Naive thymus-derived CD4-positive, alpha-beta T cell (primary cell): Measurements from ENCODE around the gene ABHD16A. TPM values are rescaled to one million over a fixed set of nuclear protein-coding genes. Genes with fewer than 3 reads are reported as not detected.

Experiments
- ATAC-seq: fragments of 150-1000 bp; cut with Tn5 transposase; 2 replicates; pipeline ENCODE4 v1.10.0; 2021; ENCODE audit warnings: mild to moderate bottlenecking, moderate library complexity
- CTCF ChIA-PET: fragments of 350-600 bp; sonication (Branson Sonifier 250); formaldehyde crosslinking; loops from one replicate; lab custom pipeline; 2021; ENCODE audit warnings: antibody characterized with exemption; lab: Charles Lee
- POLR2A ChIA-PET: fragments of 350-600 bp; sonication (Branson Sonifier 250); formaldehyde crosslinking; loops from one replicate; lab custom pipeline; 2021; ENCODE audit warnings: antibody characterized with exemption, inconsistent platforms; lab: Charles Lee
- DNase-seq, 9 donors: peaks; one replicate each; pipeline versions ENCODE4 v3.0.0 to v3.0.0-alpha.2; 2020 to 2022; ENCODE audit warnings: mixed read lengths in 1 of 9
- H3K27ac ChIP-seq: one replicate; pipeline ENCODE4 v1.7.0; 2013; ENCODE audit warnings: mild to moderate bottlenecking, low read depth, low read length, moderate library complexity
- H3K27me3 ChIP-seq, 2 donors: one replicate each; pipeline ENCODE4 v1.7.0; 2013; ENCODE audit warnings: low read length in 2 of 2, mild to moderate bottlenecking in 2 of 2, moderate library complexity in 2 of 2; ENCODE audit not compliant: control insufficient read depth in 2 of 2, insufficient read depth in 2 of 2
- H3K36me3 ChIP-seq, 3 experiments: 1 replicate in 2 of 3; 2 replicates in 1 of 3; pipeline ENCODE4 v1.7.0; 2013; ENCODE audit warnings: low read length in 3 of 3, mild to moderate bottlenecking in 3 of 3, moderate library complexity in 1 of 3; ENCODE audit not compliant: insufficient read depth in 3 of 3, control insufficient read depth in 2 of 3
- H3K4me1 ChIP-seq, 2 donors: one replicate each; pipeline ENCODE4 v1.7.0; 2013; ENCODE audit warnings: low read length in 2 of 2, mild to moderate bottlenecking in 2 of 2, moderate library complexity in 1 of 2; ENCODE audit not compliant: control insufficient read depth in 2 of 2, insufficient read depth in 2 of 2
- H3K4me3 ChIP-seq: 2 replicates; pipeline ENCODE4 v1.7.0; 2013; ENCODE audit warnings: mild to moderate bottlenecking, low read length
- H3K9me3 ChIP-seq, 3 experiments: 1 replicate in 2 of 3; 2 replicates in 1 of 3; pipeline ENCODE4 v1.7.0; 2013; ENCODE audit warnings: low read length in 3 of 3; ENCODE audit not compliant: control insufficient read depth in 2 of 3
- H3K27ac Mint-ChIP-seq, 9 donors: one replicate each; pipeline ENCODE4 v1.8.0; 2020 to 2022; ENCODE audit warnings: mixed read lengths in 9 of 9, mild to moderate bottlenecking in 8 of 9, moderate library complexity in 5 of 9, inconsistent platforms in 2 of 9
- H3K27me3 Mint-ChIP-seq, 5 donors: one replicate each; pipeline ENCODE4 v1.8.0; 2021 to 2022; ENCODE audit warnings: mixed read lengths in 5 of 5, mild to moderate bottlenecking in 1 of 5
- H3K36me3 Mint-ChIP-seq, 5 donors: one replicate each; pipeline ENCODE4 v1.8.0; 2020 to 2022; ENCODE audit warnings: mixed read lengths in 5 of 5, mild to moderate bottlenecking in 3 of 5, inconsistent platforms in 1 of 5
- H3K4me1 Mint-ChIP-seq, 7 donors: one replicate each; pipeline ENCODE4 v1.8.0; 2020 to 2022; ENCODE audit warnings: mixed read lengths in 7 of 7, mild to moderate bottlenecking in 3 of 7, inconsistent platforms in 1 of 7
- H3K4me3 Mint-ChIP-seq, 10 donors: one replicate each; pipeline ENCODE4 v1.8.0; 2020 to 2022; ENCODE audit warnings: mild to moderate bottlenecking in 10 of 10, mixed read lengths in 10 of 10, moderate library complexity in 6 of 10, inconsistent platforms in 2 of 10
- H3K9me3 Mint-ChIP-seq, 11 donors: one replicate each; pipeline ENCODE4 v1.8.0; 2020 to 2022; ENCODE audit warnings: mixed read lengths in 11 of 11, mild to moderate bottlenecking in 4 of 11, inconsistent platforms in 1 of 11, moderate library complexity in 1 of 11
- intact Hi-C, 2 donors: fragments of 100-400 bp; cut with micrococcal nuclease; formaldehyde crosslinking; loops; one replicate each; pipeline ENCODE4 v1.15.1; 2023
- polyA plus RNA-seq, 2 donors: library from polyadenylated mRNA; unstranded; fragments of 300-500 nt; fragmentation: Illumina TruSeq; gene quantifications; one replicate each; pipeline ENCODE4 v1.2.3, GENCODE V29; 2021
- total RNA-seq, 6 experiments: library from RNA in 5 of 6; stranded (reverse) in 5 of 6; gene quantifications; 1 replicate in 5 of 6; 2 replicates in 1 of 6; pipeline ENCODE4 v1.2.3 and lab custom pipeline; 2021 to 2026

The ABHD16A gene
- total and polyA plus RNA-seq, 7 experiments from 2014 or later, result 31.1 to 71.7 (median 62.9) TPM

DNA sequence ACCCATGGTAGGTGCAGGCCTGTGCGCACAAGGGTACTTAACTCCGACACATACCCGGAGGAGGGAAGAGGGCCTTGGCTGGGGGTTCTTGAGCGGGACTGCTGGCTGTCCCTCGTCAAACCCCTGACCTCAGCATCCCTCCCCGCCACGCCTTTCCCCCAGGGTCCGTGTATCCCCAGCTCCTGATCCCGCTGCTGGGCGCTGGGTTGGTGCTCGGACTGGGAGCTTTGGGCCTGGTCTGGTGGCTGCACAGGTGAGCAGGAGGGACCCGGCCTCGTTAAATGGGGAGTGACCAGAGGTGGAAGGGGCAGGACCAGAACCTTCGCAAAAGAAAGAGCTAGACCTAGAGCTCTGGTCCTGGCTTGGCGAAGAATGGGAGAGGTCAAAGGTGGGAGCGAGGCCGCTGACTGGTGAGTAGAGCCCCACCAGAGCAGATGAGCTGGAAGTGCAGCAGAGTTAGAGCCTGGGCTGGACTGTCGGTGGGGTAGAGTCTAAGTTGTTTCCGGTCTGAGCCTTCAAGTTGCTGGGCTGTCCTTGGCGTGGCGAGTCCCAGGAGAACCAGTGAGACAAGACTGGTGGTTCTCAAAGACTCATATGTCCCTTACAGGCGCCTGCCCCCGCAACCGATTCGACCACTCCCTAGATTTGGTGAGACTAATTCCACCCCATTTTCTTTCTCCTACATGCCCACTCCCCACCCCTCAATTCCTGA is 21.0 kb upstream of the ABHD16A start:
- Mint-ChIP-seq H3K4me3 (peak overlapping the region in 2 of 10 donors; percentile 4 to 44), H3K36me3 (peaks cover 0 to 15% (median 0%) of the 10 kb centered on the region in 5 donors), H3K4me1 (peaks cover 28 to 48% (median 36%) of the 10 kb centered on the region in 7 donors), H3K27me3 (peaks cover 0 to 6% (median 0%) of the 10 kb centered on the region in 5 donors), H3K27ac (peak overlapping the region in 1 of 9 donors; percentile 62), H3K9me3 (no peaks in the 10 kb centered on the region)
- DNase-seq, result no peak
- Histone ChIP-seq H3K36me3 (no peaks in the 10 kb centered on the region), H3K4me3 (no peak overlapping the region), H3K27me3 (no peaks in the 10 kb centered on the region), H3K27ac (no peak overlapping the region), H3K9me3 (no peaks in the 10 kb centered on the region), H3K4me1 (peaks cover 4 to 13% of the 10 kb centered on the region in 2 donors)
- ChIA-PET POLR2A (interaction anchor here (0.7 kb wide), 3 partner anchors 12 to 1121 kb away, joined by 3 to 4 read pairs (median 4); partner anchors contain the start of gene CLIC1), CTCF (interaction anchor here (0.6 kb wide), 2 partner anchors 107 to 1838 kb away, joined by 3 read pairs; no protein-coding TSS in a partner anchor)
- intact Hi-C loops, result no loop called here
- no peak for ATAC-seq

- DNase-seq, result no peak
- no peaks in the 10 kb centered on the region for H3K9me3 Mint-ChIP-seq
- POLR2A ChIA-PET, result interaction anchor here (0.7 to 1.0 kb wide), 3 partner anchors 9 to 49 kb away, joined by 4 read pairs; partner anchors contain the start of gene CLIC1
- peaks cover 27 to 41% (median 31%) of the 10 kb centered on the region in 7 donors for H3K4me1 Mint-ChIP-seq
- peaks cover 0 to 13% (median 0%) of the 10 kb centered on the region in 5 donors for H3K36me3 Mint-ChIP-seq
- Histone ChIP-seq H3K27me3 (no peaks in the 10 kb centered on the region), H3K27ac (no peak within 1 kb of the TSS), H3K36me3 (no peaks in the 10 kb centered on the region), H3K4me1 (peaks cover 0 to 13% of the 10 kb centered on the region in 2 donors), H3K4me3 (no peak within 1 kb of the TSS), H3K9me3 (no peaks in the 10 kb centered on the region)
- no peak for ATAC-seq
- CTCF ChIA-PET, result interaction anchor here (0.6 kb wide), 1 partner anchor 1839 kb away, joined by 3 read pairs; no protein-coding TSS in a partner anchor
- H3K27me3 Mint-ChIP-seq, result peaks cover 0 to 6% (median 0%) of the 10 kb centered on the region in 5 donors
- peak within 1 kb of the TSS in 2 of 9 donors; percentile 45 to 84 for H3K27ac Mint-ChIP-seq
- intact Hi-C loops, result no loop called here
- H3K4me3 Mint-ChIP-seq, result peak within 1 kb of the TSS in 5 of 10 donors; percentile 4 to 64 (median 44)
Measured at GRCh38 chr6:31723245-31723979, 20.3 kb upstream of the ABHD16A start, which contains the start of gene MPIG6B. TSS of gene MPIG6B (plus strand) at chr6:31723373. CDS start at chr6:31723384, 11 bp downstream.

GRCh38 chr6:31722173-31722572 is 19.0 kb upstream of the ABHD16A start:
- peaks cover 0 to 6% (median 0%) of the 10 kb centered on the region in 5 donors for H3K27me3 Mint-ChIP-seq
- peaks cover 0 to 8% (median 0%) of the 10 kb centered on the region in 5 donors for H3K36me3 Mint-ChIP-seq
- no peak overlapping the region for H3K4me3 ChIP-seq
- DNase-seq (no peak), ATAC-seq (no peak)
- no peak overlapping the region for H3K4me3 Mint-ChIP-seq
- ChIA-PET CTCF (interaction anchor here (0.6 kb wide), 1 partner anchor 532 kb away, joined by 4 read pairs; no protein-coding TSS in a partner anchor), POLR2A (no interaction called here)
- peaks cover 0 to 2% of the 10 kb centered on the region in 2 donors for H3K4me1 ChIP-seq
- no peaks in the 10 kb centered on the region for H3K27me3 ChIP-seq
- no peak overlapping the region for H3K27ac ChIP-seq
- H3K9me3 Mint-ChIP-seq, result no peaks in the 10 kb centered on the region
- peaks cover 20 to 31% (median 26%) of the 10 kb centered on the region in 7 donors for H3K4me1 Mint-ChIP-seq
- H3K9me3 ChIP-seq, result no peaks in the 10 kb centered on the region
- intact Hi-C loops, result no loop called here
- no peaks in the 10 kb centered on the region for H3K36me3 ChIP-seq
- no peak overlapping the region for H3K27ac Mint-ChIP-seq

DNA sequence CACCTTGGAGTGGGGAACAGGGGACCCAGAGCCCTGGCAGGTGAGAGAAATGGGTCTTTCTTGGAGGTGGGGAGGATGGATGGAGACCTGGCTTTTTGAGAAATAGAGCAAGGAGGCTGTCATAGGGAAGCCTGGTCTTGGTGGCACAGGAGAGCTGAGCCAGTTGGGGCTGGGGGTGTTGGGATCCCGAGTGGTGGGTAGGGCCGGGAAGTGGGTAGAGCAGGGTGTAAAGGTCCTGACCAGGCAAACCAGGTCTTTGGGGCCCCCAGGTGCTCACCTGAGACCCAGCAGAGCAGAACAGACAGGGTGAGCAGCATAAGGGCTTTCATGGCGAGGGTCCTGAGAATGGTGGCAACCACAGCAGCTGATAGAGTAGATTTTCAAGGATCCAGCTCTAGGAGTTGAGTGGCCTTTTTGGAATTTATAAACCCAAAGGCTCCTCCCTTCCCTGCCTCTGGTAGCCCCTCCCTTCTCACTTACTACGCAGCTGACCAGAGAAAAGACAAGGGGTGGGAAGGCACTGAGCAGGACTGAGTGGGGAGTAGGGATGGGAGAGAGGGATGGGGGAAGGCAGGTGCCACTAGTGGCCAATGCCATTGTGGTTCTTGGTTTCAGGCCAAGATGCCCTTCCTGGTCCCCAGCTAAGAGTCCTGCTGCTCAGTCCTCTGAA is 18.4 kb upstream of the ABHD16A start, which contains the start of gene LY6G6C:
Gene LY6G6C (minus strand): TSS at position 396 of the 670 bp plus-strand sequence. CDS start 67 bp downstream, at position 329.
- POLR2A ChIA-PET, result no interaction called here
- H3K4me3 Mint-ChIP-seq, result peak within 1 kb of the TSS in 2 of 10 donors; percentile 1 to 2

DNA sequence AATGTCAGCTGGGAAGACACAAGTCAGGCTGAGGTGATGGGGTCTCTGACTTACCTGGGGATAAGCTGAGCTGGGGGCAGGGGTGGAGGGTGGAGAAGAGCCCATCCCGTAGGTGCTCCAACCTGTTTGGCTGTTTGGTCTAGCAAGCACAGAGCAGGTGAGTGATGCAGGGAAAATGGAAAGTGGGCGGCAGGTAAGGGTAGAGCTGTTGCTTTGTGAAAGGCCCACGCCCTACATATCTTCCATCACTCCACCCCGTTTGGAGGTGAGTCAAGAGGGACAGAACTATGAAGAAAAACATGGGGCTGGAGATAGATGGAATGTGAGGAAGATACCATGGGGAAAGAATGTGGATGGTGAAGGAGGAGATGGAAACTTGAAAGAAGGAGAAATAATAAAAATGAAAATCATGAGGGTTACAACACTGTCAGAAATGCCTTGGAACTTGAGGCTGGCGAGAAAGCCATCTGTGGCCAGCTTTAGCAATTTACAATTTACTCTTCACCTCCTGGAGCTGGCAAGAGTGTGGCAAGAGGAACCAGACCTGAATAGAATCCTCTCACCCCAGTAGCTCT is 17.2 kb upstream of the ABHD16A start:
- no peak overlapping the region for H3K27ac ChIP-seq
- no peak for DNase-seq
- Mint-ChIP-seq H3K9me3 (no peaks in the 10 kb centered on the region), H3K27ac (peak overlapping the region in 1 of 9 donors; percentile 10), H3K4me3 (no peak overlapping the region), H3K4me1 (peaks cover 4 to 14% (median 9%) of the 10 kb centered on the region in 7 donors), H3K27me3 (peaks cover 0 to 6% (median 0%) of the 10 kb centered on the region in 5 donors), H3K36me3 (no peaks in the 10 kb centered on the region)
- ChIA-PET CTCF (no interaction called here), POLR2A (no interaction called here)
- no peaks in the 10 kb centered on the region for H3K4me1 ChIP-seq
- no peak overlapping the region for H3K4me3 ChIP-seq
- H3K9me3 ChIP-seq, result no peaks in the 10 kb centered on the region
- no peaks in the 10 kb centered on the region for H3K36me3 ChIP-seq
- ATAC-seq, result no peak
- intact Hi-C loops, result no loop called here
- H3K27me3 ChIP-seq, result no peaks in the 10 kb centered on the region

More for the DNA sequence above, 18.4 kb upstream of the ABHD16A start, which contains the start of gene LY6G6C:
- Histone ChIP-seq H3K4me3 (no peak within 1 kb of the TSS), H3K27ac (no peak within 1 kb of the TSS), H3K9me3 (no peaks in the 10 kb centered on the region), H3K36me3 (no peaks in the 10 kb centered on the region), H3K27me3 (no peaks in the 10 kb centered on the region), H3K4me1 (no peaks in the 10 kb centered on the region)
- Mint-ChIP-seq H3K4me1 (peaks cover 14 to 24% (median 20%) of the 10 kb centered on the region in 7 donors), H3K27me3 (peaks cover 0 to 6% (median 0%) of the 10 kb centered on the region in 5 donors), H3K9me3 (no peaks in the 10 kb centered on the region), H3K27ac (peak within 1 kb of the TSS in 1 of 9 donors; percentile 9), H3K36me3 (peaks cover 0 to 5% (median 0%) of the 10 kb centered on the region in 5 donors)
- intact Hi-C loops, result no loop called here
- no peak for ATAC-seq
- no peak for DNase-seq
- CTCF ChIA-PET, result no interaction called here

DNA sequence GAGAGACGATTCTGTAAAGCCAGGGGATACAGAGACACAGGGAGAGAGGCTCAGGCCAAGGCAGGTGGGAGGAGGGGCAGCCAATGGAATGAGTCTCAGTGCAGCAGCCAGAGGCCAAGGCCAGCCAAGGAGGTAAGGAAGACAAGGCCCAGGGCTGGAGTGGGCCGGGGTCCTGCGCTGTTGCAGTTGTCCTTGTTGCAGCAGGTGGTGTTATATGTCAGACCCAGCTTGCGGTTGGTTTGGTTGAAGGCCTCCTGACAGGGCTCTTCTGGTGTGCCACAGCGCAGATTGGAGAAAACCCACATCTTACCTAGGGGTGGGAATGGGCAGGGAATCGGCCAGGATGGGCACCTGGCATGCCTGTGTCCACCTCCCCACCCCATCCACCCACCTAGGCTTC is 15.9 kb upstream of the ABHD16A start:
- no peaks in the 10 kb centered on the region for H3K36me3 Mint-ChIP-seq
- ChIA-PET POLR2A (no interaction called here), CTCF (no interaction called here)
- DNase-seq (no peak), ATAC-seq (no peak)
- peaks cover 4 to 14% (median 7%) of the 10 kb centered on the region in 7 donors for H3K4me1 Mint-ChIP-seq
- intact Hi-C loops, result no loop called here
- H3K4me1 ChIP-seq, result no peaks in the 10 kb centered on the region
- no peaks in the 10 kb centered on the region for H3K27me3 ChIP-seq
- no peak overlapping the region for H3K27ac ChIP-seq
- H3K9me3 Mint-ChIP-seq, result no peaks in the 10 kb centered on the region
- H3K4me3 Mint-ChIP-seq, result no peak overlapping the region
- H3K36me3 ChIP-seq, result no peaks in the 10 kb centered on the region
- H3K27me3 Mint-ChIP-seq, result peaks cover 0 to 10% (median 0%) of the 10 kb centered on the region in 5 donors
- H3K4me3 ChIP-seq, result no peak overlapping the region
- no peaks in the 10 kb centered on the region for H3K9me3 ChIP-seq
- peak overlapping the region in 1 of 9 donors; percentile 78 for H3K27ac Mint-ChIP-seq
